Body of pancreas (tissue), 4 donors: ENCODE results near the gene ERC2.

Experiments
- POLR2A ChIP-seq, 3 donors: fragments of 450-650 bp; IDR thresholded peaks; one replicate each; pipeline ENCODE4 v1.6.1; 2016; ENCODE audit warnings: antibody characterized with exemption in 3 of 3, mild to moderate bottlenecking in 2 of 3
- TF ChIP-seq, protein P1 (sequence below), 7 experiments: fragments of 450-650 bp in 4 of 7; fragments of 200-600 bp in 3 of 7; sonication (generic) in 3 of 7; IDR thresholded peaks; one replicate each; pipeline ENCODE4 v1.5.1; 2016 to 2019; ENCODE audit warnings: antibody characterized with exemption in 7 of 7

DNA sequence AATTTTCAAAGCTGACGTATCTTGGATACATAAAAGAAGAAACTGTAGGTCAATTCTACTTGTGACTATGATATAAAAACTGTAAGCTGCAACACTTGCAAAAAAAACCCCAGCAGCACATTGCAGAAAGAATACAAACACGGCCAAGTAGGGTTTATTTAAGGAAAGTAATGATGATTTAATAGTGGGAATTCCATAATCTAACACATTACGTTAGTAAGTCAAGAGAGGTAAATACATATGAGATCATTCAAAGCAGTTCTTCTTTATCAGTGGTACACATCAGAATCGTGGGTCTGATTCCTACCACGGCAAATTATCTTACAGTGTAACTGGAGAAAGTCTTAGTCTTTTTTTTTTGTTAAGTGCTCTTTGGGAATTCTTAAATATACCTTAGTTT, 688.7 kb downstream of the ERC2 start:
- TF ChIP-seq, protein P1, sequence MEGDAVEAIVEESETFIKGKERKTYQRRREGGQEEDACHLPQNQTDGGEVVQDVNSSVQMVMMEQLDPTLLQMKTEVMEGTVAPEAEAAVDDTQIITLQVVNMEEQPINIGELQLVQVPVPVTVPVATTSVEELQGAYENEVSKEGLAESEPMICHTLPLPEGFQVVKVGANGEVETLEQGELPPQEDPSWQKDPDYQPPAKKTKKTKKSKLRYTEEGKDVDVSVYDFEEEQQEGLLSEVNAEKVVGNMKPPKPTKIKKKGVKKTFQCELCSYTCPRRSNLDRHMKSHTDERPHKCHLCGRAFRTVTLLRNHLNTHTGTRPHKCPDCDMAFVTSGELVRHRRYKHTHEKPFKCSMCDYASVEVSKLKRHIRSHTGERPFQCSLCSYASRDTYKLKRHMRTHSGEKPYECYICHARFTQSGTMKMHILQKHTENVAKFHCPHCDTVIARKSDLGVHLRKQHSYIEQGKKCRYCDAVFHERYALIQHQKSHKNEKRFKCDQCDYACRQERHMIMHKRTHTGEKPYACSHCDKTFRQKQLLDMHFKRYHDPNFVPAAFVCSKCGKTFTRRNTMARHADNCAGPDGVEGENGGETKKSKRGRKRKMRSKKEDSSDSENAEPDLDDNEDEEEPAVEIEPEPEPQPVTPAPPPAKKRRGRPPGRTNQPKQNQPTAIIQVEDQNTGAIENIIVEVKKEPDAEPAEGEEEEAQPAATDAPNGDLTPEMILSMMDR (IDR thresholded peaks at IDR 0.05), result no peak
- no peak for TF ChIP-seq POLR2A (IDR thresholded peaks at IDR 0.05)
